SJSA1 (cell line): ENCODE measurements around the gene NDUFB8. TPM values are rescaled to one million over a fixed set of nuclear protein-coding genes. Genes with fewer than 3 reads are reported as not detected.

Experiments
- DNase-seq, 2 experiments: peaks; one replicate each; pipeline ENCODE4 v3.0.0-alpha.2; 2015 to 2020; ENCODE audit warnings: low spot score in 2 of 2, low read depth in 1 of 2
- H3K27ac ChIP-seq: fragments of 250-450 bp; sonication (Bioruptor Pico); 2 replicates; pipeline ENCODE4 v1.5.1; 2020; ENCODE audit warnings: mild to moderate bottlenecking, moderate library complexity
- H3K27me3 ChIP-seq: fragments of 250-450 bp; sonication (Bioruptor Pico); replicated peaks from 2 replicates; pipeline ENCODE4 v1.5.1; 2020; ENCODE audit warnings: mild to moderate bottlenecking, moderate library complexity
- H3K36me3 ChIP-seq: fragments of 250-450 bp; sonication (Bioruptor Pico); 2 replicates; pipeline ENCODE4 v1.5.1; 2020; ENCODE audit warnings: mild to moderate bottlenecking
- H3K4me1 ChIP-seq: fragments of 250-450 bp; sonication (Bioruptor Pico); replicated peaks from 2 replicates; pipeline ENCODE4 v1.6.1; 2021; ENCODE audit warnings: mild to moderate bottlenecking
- H3K4me3 ChIP-seq: fragments of 250-450 bp; sonication (Bioruptor Pico); 2 replicates; pipeline ENCODE4 v1.5.1; 2020; ENCODE audit warnings: mild to moderate bottlenecking
- H3K9me3 ChIP-seq: fragments of 250-450 bp; sonication (Bioruptor Pico); replicated peaks from 2 replicates; pipeline ENCODE4 v1.5.1; 2020; ENCODE audit warnings: mild to moderate bottlenecking
- total RNA-seq: library from RNA; depleted of rRNA; stranded (reverse); fragments of >200 nt; shearing (Covaris generic); gene quantifications from 2 replicates; pipeline ENCODE4 v1.2.3, GENCODE V29; 2014

NDUFB8 gene
- total RNA-seq, 1 experiment from 2014 or later: 195 TPM

GRCh38 chr10:100528123-100528886 is 1.4 kb downstream of the NDUFB8 start:
- H3K27ac ChIP-seq: no peak overlapping the region
- H3K4me3 ChIP-seq: peak overlapping the region; percentile 67
- no peaks in the 10 kb centered on the region for H3K27me3 ChIP-seq
- peaks cover 12% of the 10 kb centered on the region for H3K4me1 ChIP-seq
- H3K9me3 ChIP-seq: no peaks in the 10 kb centered on the region
- no peak for DNase-seq
- peaks cover 38% of the 10 kb centered on the region for H3K36me3 ChIP-seq

GRCh38 chr10:100524638-100525037 is 5.0 kb downstream of the NDUFB8 start:
- H3K27ac ChIP-seq: no peak overlapping the region
- no peak for DNase-seq

GRCh38 chr10:100524206-100524605 is 5.5 kb downstream of the NDUFB8 start:
- DNase-seq: no peak
- H3K36me3 ChIP-seq: peaks cover 52% of the 10 kb centered on the region
- H3K4me1 ChIP-seq: peaks cover 4% of the 10 kb centered on the region; the same call in 1 of the 2 replicates
- no peaks in the 10 kb centered on the region for H3K9me3 ChIP-seq
- no peak overlapping the region for H3K27ac ChIP-seq
- H3K27me3 ChIP-seq: no peaks in the 10 kb centered on the region
- H3K4me3 ChIP-seq: no peak overlapping the region

More at GRCh38 chr10:100524638-100525037, 5.0 kb downstream of the NDUFB8 start:
- H3K36me3 ChIP-seq: peaks cover 52% of the 10 kb centered on the region
- no peak overlapping the region for H3K4me3 ChIP-seq
- H3K4me1 ChIP-seq: peaks cover 4% of the 10 kb centered on the region; the same call in 1 of the 2 replicates
- no peaks in the 10 kb centered on the region for H3K27me3 ChIP-seq
- H3K9me3 ChIP-seq: no peaks in the 10 kb centered on the region

- no peak for DNase-seq
- Histone ChIP-seq H3K27ac (no peak overlapping the region), H3K4me3 (no peak overlapping the region), H3K36me3 (peaks cover 51% of the 10 kb centered on the region), H3K9me3 (no peaks in the 10 kb centered on the region), H3K27me3 (no peaks in the 10 kb centered on the region), H3K4me1 (no peaks in the 10 kb centered on the region)
Observed at GRCh38 chr10:100522945-100523344, 6.7 kb downstream of the NDUFB8 start.

GRCh38 chr10:100522107-100522801 is 7.4 kb downstream of the NDUFB8 start:
- Histone ChIP-seq H3K36me3 (peaks cover 44% of the 10 kb centered on the region), H3K4me3 (no peak overlapping the region), H3K9me3 (no peaks in the 10 kb centered on the region), H3K27me3 (no peaks in the 10 kb centered on the region), H3K4me1 (no peaks in the 10 kb centered on the region), H3K27ac (no peak overlapping the region)
- no peak for DNase-seq

GRCh38 chr10:100520811-100521210 is 8.9 kb downstream of the NDUFB8 start:
- no peak overlapping the region for H3K27ac ChIP-seq
- DNase-seq: no peak
- no peak overlapping the region for H3K4me3 ChIP-seq
- H3K9me3 ChIP-seq: no peaks in the 10 kb centered on the region
- peaks cover 30% of the 10 kb centered on the region for H3K36me3 ChIP-seq
- no peaks in the 10 kb centered on the region for H3K27me3 ChIP-seq
- no peaks in the 10 kb centered on the region for H3K4me1 ChIP-seq

GRCh38 chr10:100519311-100520051 is 10.2 kb downstream of the NDUFB8 start, which contains the start of gene SEC31B:
SEC31B (minus strand) TSS chr10:100519861; CDS start chr10:100516952, 2,909 bp downstream.
- no peaks in the 10 kb centered on the region for H3K27me3 ChIP-seq
- H3K27ac ChIP-seq: no peak within 1 kb of the TSS
- H3K9me3 ChIP-seq: no peaks in the 10 kb centered on the region
- no peaks in the 10 kb centered on the region for H3K4me1 ChIP-seq
- peaks cover 23% of the 10 kb centered on the region for H3K36me3 ChIP-seq
- H3K4me3 ChIP-seq: no peak within 1 kb of the TSS
- no peak for DNase-seq

- Histone ChIP-seq H3K9me3 (no peaks in the 10 kb centered on the region), H3K27ac (no peak overlapping the region), H3K27me3 (no peaks in the 10 kb centered on the region), H3K36me3 (peaks cover 20% of the 10 kb centered on the region), H3K4me3 (no peak overlapping the region), H3K4me1 (no peaks in the 10 kb centered on the region)
- DNase-seq: peak in 1 of 2 experiments; percentile 51
Observed at GRCh38 chr10:100518761-100519241, 10.9 kb downstream of the NDUFB8 start.

- Histone ChIP-seq H3K27ac (no peak overlapping the region), H3K36me3 (peaks cover 2% of the 10 kb centered on the region; the same call in 1 of the 2 replicates), H3K4me3 (no peak overlapping the region), H3K4me1 (no peaks in the 10 kb centered on the region), H3K9me3 (no peaks in the 10 kb centered on the region), H3K27me3 (no peaks in the 10 kb centered on the region)
- DNase-seq: no peak
Observed at GRCh38 chr10:100516847-100517246, 12.8 kb downstream of the NDUFB8 start.

GRCh38 chr10:100515612-100516011 is 14.1 kb downstream of the NDUFB8 start:
- Histone ChIP-seq H3K27me3 (no peaks in the 10 kb centered on the region), H3K9me3 (no peaks in the 10 kb centered on the region), H3K4me3 (no peak overlapping the region), H3K27ac (no peak overlapping the region), H3K36me3 (peaks cover 4% of the 10 kb centered on the region; the same call in 1 of the 2 replicates), H3K4me1 (no peaks in the 10 kb centered on the region)
- DNase-seq: no peak

GRCh38 chr10:100510533-100511308 is 18.9 kb downstream of the NDUFB8 start:
- H3K4me1 ChIP-seq: peaks cover 18% of the 10 kb centered on the region
- peaks cover 15% of the 10 kb centered on the region for H3K36me3 ChIP-seq
- DNase-seq: no peak

GRCh38 chr10:100509241-100509840 is 20.3 kb downstream of the NDUFB8 start:
- no peak overlapping the region for H3K4me3 ChIP-seq
- H3K4me1 ChIP-seq: peaks cover 25% of the 10 kb centered on the region
- H3K9me3 ChIP-seq: no peaks in the 10 kb centered on the region
- peaks cover 20% of the 10 kb centered on the region for H3K36me3 ChIP-seq
- H3K27me3 ChIP-seq: no peaks in the 10 kb centered on the region
- DNase-seq: no peak
- no peak overlapping the region for H3K27ac ChIP-seq

More at GRCh38 chr10:100510533-100511308, 18.9 kb downstream of the NDUFB8 start:
- Histone ChIP-seq H3K9me3 (no peaks in the 10 kb centered on the region), H3K4me3 (no peak overlapping the region), H3K27ac (no peak overlapping the region), H3K27me3 (no peaks in the 10 kb centered on the region)
